GM20431 (cell line): ENCODE measurements around the gene NDUFB3.
"Not testable (repeated sequence)": the region's sequence is repeated elsewhere in the genome, so short reads cannot be mapped to it uniquely, and the experiment has no call there.

Experiments
- in situ Hi-C: fragments of 300-500 bp; cut with MseI, MboI; formaldehyde crosslinking; loops from one replicate; pipeline ENCODE4 v1.15.0; 2020; ENCODE audit warnings: low sequenced_read_pairs; ENCODE audit not compliant: unreplicated experiment

NDUFB3 gene

DNA sequence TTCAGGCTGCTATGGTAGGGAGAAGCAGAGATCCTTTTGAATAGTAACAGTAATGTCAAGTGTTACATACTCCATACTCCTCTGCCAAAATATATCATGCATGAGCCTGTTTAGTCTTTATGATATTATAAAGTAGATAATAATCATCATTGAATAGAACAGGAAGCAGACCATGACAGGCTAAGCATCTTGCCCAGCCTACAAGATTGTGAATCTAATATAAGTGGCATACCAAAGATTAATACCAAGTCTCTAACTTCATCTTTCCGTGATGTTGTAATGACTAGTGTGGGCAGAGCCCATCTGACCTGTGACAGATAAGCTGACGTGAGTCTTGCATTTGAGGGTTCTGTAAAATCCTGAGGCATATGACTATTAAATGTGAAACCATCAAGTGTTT, 13.1 kb downstream of the NDUFB3 start:
- in situ Hi-C loops, result no loop called here

DNA sequence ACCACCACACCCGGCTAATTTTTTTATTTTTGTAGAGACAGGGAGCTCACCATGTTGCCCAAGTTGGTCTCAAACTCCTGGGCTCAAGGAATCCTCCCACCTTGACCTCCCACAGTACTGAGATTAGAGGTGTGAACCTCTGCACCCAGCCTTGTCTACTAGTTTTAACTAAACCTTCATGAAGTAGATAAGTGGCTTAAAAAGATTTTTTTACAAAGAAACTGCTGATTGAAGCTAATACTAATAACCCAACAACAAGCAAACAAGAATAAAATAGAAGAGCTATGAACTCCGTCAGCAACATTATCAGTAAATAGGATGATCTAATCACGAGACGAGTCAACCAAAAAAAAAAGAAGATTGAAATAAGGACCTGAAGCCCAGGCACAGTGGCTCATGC, 18.8 kb downstream of the NDUFB3 start:
- in situ Hi-C loops, result no loop called here

GRCh38 chr2:201093573-201093972, 21.8 kb downstream of the NDUFB3 start:
- in situ Hi-C loops, result no loop called here

GRCh38 chr2:201100497-201100896, 28.7 kb downstream of the NDUFB3 start:
- in situ Hi-C loops, result no loop called here

- in situ Hi-C loops, result no loop called here
These were observed 34.0 kb downstream of the NDUFB3 start for GRCh38 chr2:201105759-201106158.

DNA sequence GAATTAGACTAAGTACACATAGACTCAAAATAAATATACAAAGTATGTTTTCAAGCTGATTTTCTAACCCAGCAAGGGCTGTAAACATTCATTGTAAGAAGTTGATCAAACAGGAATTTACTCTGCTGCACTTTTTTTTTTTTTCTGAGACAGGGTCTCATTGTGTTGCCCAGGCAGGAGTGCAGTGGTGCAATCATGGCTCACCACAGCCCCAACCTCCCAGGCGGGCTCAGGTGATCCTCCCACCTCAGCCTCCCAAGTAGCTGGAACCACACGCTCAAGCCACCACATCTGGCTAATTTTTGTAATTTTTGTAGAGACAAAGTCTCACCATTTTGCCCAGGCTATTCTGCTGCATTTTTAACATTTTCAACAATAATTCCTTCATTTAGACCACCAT, 35.8 kb downstream of the NDUFB3 start:
- in situ Hi-C loops, result no loop called here

- in situ Hi-C loops, result no loop called here
These were observed 36.5 kb downstream of the NDUFB3 start for GRCh38 chr2:201108341-201108740.

- in situ Hi-C loops, result no loop called here
These were observed 37.4 kb downstream of the NDUFB3 start for GRCh38 chr2:201109186-201109585.

DNA sequence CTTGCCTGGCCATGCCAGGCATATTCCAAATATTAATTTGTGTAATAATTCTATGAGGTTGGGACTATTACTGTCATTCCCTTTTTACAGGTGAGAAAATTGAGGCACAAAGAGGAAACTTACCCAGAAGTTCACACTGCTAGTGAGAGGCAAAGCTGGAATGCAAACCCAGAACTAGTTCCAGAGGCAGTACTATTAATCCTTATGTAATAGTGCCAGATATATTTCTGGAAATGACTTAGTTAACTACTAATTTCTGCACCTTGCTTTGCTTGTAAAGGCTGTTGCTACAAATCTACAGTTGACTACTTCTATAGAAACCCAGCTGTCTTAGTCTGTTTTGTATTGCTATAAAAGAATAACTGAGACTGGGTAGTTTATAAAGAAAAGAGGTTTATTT, 38.8 kb downstream of the NDUFB3 start:
- in situ Hi-C loops, result no loop called here

- in situ Hi-C loops, result no loop called here
These were observed 39.3 kb downstream of the NDUFB3 start for GRCh38 chr2:201111096-201111495.

- in situ Hi-C loops, result no loop called here
These were observed 42.5 kb downstream of the NDUFB3 start for GRCh38 chr2:201114350-201114749.

DNA sequence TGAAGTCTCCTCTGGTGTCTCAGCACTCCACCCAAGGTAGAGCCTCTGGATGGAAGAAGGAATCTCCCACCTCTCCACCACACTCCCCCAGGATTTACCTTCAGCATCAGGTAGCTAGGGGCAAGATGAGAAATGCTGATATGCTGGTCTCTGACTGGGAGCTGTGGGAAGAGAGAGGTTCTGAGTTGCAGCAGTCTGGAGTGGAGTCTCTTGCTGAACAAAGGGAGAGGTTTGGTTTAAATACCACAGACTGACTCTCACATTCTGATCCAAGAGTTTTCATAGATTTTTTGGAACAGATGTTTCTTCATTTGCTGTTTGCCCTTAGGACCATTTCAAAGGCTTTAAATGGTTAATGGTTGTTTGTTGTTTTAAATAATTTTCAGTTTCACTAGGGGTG, 43.0 kb downstream of the NDUFB3 start:
- in situ Hi-C loops, result no loop called here

DNA sequence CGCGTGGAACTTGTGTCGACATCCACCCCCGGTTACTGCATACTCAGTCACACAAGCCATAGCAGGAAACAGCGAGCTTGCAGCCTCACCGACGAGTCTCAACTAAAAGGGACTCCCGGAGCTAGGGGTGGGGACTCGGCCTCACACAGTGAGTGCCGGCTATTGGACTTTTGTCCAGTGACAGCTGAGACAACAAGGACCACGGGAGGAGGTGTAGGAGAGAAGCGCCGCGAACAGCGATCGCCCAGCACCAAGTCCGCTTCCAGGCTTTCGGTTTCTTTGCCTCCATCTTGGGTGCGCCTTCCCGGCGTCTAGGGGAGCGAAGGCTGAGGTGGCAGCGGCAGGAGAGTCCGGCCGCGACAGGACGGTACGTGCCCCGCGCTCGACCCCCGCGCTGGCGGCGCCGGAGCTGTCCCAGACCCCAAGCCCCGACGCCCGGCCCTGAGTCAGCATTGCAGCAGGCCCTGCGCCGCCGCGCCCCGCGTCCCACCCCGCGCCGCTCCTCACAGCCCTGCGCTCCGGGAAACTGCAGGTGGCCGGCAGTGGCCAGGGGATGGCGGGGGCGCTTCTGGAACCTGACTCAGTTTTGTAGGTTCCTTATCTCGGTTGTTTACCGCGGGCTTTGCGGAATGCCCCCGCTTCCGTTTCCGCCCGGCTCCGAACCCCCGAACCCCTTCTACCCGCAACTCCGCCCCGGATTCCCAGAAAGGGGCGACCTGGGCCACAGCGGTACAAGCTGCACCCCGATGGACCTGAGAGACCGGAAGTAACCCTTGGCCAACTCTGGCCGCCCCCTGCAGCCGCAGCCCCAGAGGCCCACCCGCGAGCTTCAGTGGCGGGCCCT, 44.5 kb downstream of the NDUFB3 start, which contains the start of gene CFLAR:
TSS of gene CFLAR (plus strand) at position 50 of the 844 bp plus-strand sequence. CDS start 13,702 bp downstream, outside the sequence.
- in situ Hi-C loops, result no loop called here

DNA sequence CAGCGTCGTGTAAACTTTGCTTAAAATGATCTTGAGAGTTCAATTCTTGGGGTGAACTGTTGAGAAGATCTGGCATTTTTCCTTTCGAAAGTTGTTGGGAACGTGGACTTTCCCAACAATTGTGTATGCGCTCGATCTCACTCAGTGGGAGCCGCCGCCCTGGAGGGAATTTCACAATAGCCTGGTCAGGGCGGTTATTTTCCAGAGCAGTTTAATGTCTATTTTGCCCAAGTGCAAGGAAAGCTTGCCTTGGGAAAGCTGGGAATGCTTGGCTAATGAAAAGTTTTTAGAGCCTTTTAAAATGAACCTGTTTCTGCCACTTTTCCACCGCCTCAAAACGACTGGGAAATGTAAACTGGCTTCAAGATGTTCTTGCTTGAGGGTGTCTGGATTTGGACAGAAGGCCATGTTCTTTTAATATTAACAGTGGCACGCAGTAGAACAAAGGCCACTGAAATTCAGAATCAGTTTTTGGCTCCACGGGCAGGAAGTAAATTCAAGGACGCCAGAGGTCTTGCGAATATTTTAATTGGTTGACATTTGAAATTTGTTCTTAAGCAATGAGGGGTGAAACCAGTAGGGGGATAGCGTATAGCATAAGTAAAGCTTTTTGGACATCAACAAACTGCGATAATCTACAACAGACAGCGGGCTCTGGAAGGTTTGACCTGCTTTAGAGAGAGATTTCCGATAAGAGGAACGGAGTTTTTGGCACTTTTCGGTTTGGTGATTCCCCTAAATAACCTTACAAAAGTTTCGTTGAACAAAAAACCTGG, 45.3 kb downstream of the NDUFB3 start:
- in situ Hi-C loops, result no loop called here

- in situ Hi-C loops, result not testable (repeated sequence)
These were observed 45.9 kb downstream of the NDUFB3 start for GRCh38 chr2:201117735-201118094.

DNA sequence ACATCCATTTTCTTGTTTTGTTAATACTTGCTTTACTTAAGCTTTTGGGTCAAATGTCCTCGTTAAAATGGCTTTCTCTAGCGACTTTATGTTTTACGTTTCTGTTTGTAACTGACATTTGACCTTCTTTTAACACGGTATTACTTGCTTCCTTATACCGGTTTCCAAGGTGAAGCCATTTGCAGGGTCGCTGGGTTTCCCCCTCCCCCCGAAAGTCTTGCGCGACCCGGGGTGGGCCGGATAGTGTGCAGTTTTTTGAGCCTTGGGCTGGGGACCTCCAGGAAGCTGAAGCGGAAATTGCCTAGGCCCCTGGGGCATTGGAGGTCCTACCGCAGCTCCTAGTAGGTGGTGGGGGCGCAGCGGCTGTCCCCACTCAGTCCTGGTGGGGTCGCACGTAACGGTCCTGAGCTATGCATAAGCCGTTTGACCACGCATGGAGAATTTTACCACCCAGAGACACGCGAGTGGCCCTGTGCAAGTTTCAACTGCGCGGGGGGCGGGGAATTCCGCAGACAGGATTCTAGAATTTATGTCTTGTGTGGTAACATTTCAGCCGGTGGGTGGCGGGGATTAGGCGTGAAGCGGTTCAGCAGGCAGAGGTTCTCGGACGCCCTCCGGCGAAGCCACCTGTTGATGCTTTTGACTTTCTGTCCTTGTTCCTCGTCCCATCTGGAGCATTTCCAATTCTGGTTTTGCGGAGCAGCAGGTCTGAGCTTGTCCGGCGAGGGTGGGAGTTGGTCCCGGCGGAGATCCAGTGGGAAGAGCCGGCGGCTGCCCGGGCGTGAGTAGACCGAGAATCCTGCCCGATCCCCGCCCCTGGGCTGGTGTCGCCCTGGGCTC, 46.5 kb downstream of the NDUFB3 start:
- in situ Hi-C loops, result no loop called here

DNA sequence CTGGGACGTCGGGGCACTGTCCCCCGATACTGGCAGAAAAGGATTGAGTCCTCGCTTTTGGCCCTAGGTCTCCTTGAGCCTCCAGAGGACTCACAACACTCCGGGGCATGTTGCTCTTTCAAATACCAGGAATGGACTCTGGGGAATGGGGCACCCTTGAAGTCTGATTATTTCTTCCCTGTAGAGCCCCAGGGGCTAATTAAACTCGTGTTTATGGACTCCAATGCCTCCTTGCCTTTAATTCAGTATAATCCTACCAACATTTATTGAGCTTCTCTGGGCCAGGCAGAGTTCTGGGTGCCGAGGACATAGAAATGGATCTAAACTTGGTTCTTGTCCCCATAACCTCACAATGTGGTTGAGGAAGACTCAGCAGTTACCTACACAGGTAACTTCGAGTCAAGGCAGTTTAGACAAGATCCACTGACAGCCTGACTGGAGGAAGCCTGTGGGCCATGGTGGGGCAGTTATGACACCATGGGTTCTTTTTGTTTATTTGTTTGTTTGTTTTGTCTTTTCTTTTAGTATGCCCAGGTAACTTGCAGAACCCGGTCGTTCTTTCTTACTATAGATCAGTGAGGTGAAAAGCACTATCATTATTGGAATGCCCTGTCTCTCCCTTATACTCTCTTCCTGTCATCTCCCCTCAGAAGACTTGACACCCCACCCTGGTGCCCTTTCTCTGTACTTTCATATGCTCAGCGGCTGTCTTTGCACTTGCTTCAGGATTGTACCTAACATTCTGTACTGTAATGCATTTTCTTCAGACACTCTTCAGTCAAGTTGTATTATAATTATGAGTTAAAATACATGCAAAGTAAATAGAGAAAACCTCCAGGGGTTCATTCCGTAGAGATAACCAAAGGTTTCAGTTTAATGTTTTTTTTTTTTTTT, 47.4 kb downstream of the NDUFB3 start:
- in situ Hi-C loops, result no loop called here

- in situ Hi-C loops, result no loop called here
These were observed 50.5 kb downstream of the NDUFB3 start for GRCh38 chr2:201122276-201122675.

DNA sequence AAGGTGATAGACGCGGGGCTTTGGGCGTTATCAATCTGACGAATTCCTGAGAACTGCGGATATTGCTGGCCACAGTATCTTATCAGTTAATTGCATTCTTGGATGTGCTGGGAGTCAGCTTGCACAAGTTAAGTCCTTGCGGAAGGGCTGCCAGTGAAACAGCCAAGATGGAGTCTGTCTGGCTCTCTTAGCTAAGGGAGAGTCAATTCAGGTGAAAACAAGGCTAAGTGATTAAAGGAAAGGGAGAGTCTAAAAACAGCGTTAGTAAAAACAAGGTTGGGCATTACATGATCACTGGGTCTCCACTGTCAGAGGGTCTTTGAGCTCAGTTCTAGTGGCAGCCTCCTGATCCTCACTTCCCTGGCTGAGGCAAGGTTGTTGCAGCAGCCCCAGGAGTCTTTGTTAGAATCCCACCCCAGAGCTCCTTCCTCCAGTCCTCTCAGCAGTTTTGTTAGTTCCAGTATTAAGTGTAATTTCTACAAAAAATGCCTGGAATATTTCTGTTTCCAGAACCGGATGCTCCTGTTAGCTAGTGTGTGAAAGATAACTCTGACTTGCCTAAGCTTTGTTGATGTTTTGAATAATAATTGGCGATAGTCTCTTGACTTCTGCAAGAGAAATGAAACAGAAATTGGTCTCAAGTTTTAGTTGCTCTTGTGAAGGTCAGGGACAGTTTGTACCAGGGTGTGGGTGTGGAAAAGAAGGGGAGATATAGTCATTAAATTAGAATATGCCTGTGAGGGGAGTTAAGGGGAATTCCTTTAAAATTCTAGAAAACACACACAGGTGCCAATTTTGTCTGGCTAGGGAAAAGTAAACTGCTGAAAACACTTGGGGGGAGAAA, 54.7 kb downstream of the NDUFB3 start:
- in situ Hi-C loops, result no loop called here
